Inflammatory macrophage treated with lipopolysaccharide for 4 hours (primary cell): ENCODE data around the gene AP3S2.

Source experiments
- DNase-seq: peaks from one replicate; pipeline ENCODE4 v3.0.0-alpha.2; 2020

The AP3S2 gene

GRCh38 chr15:89812847-89813320, 80.9 kb downstream of the AP3S2 start:
- no peak for DNase-seq

GRCh38 chr15:89812011-89812846, 81.6 kb downstream of the AP3S2 start:
- peak; percentile 90 for DNase-seq

- no peak for DNase-seq
These were observed 83.0 kb downstream of the AP3S2 start for GRCh38 chr15:89810837-89811236.

GRCh38 chr15:89809787-89810148, 84.0 kb downstream of the AP3S2 start:
- DNase-seq: no peak

- DNase-seq: no peak
These were observed 84.6 kb downstream of the AP3S2 start for GRCh38 chr15:89809093-89809786.

DNA sequence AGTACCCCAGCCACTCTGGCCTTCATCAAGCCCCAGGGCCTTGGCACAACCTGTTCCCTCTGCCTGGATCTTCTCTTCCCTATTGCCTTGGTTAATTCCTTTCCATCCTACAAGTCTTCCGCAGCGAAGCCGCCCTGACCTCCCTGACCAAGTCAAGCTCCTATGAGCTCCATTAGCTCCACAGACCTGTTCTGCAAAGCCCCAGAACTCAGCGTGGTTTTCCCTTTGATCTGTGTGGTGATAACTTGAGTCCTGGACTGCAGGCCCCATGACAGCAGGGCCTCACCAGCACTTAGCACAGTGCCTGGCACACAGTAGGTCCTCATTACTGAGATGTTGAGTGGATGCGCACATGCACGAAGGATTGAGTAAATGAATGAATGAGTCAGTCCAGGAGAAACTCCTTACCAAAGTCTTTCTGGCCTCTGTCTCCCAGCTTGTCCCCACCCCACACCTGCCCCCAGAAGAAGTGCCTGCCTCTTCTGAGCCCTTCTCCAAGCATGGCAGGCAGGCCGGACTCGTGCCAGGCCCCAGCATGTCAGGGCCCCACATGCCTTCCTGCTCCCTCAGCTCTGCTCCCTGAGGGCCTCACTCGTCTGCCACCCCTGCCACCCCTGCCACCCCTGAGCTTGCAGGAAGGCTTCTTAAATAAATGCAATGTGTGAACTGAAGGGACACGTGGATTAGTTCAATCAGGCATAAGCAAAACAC, 85.5 kb downstream of the AP3S2 start:
- no peak for DNase-seq

- DNase-seq: no peak
These were observed 86.1 kb downstream of the AP3S2 start for GRCh38 chr15:89807689-89808088.

- DNase-seq: no peak
These were observed 86.9 kb downstream of the AP3S2 start for GRCh38 chr15:89806559-89807550.

DNA sequence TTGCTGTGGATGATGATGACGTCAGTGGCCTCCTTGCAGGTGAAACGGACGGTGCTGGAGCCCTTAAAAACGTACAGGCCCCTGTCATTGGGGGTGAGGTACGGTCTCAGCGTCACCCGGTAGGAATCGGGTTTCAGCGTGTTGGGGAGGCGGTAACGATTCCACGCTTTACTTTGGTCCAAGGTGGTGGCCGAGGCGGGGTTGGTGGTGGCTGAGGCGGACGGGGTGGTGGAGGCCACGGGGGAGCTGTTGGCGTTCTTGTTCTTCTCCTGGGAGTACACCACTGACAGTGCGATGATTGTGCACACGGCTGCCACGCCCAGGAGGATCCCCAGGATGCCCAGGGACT, 87.6 kb downstream of the AP3S2 start:
- DNase-seq: no peak

GRCh38 chr15:89805241-89806209, 88.3 kb downstream of the AP3S2 start:
- no peak for DNase-seq

DNA sequence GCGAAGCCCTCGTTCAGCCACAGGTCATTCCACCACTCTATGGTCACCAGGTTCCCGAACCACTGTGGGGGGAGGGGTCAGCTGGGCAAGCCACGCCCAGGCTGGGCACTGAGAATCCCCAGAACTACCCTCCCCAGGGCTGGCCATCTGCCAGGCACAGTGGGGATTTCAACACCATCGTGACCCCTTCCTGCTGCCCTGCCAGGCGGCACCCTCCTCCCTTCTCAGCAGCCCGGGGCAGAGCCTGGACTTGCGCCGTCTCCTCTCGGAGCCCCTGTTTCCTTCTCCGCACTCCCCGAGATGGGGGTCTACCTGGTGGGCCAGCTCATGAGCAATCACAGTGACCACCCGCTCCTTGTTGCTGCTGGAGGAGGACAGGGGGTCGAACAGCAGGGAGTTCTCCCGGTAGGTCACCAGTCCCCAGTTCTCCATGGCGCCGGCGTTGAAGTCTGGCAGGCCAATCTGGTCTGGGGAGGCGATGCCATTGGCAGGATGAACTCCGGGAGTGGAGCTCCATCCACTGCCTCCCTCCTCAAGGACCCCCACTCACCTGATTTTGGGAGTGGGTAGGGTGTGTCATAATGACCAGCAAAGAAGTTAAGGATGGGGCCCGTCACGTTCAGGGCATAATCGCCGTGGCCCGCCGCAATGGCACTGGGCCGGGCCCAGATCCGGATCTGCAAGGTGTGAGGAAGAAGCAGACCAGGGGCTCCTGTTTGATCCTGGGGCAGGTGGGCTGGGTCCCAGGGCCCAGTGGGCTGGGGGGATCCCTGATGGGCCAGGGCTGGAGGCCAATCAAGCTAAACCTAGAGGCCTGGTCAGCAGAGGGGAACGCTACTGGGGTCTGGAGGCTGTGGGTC, 89.6 kb downstream of the AP3S2 start:
- peak; percentile 30 for DNase-seq

DNA sequence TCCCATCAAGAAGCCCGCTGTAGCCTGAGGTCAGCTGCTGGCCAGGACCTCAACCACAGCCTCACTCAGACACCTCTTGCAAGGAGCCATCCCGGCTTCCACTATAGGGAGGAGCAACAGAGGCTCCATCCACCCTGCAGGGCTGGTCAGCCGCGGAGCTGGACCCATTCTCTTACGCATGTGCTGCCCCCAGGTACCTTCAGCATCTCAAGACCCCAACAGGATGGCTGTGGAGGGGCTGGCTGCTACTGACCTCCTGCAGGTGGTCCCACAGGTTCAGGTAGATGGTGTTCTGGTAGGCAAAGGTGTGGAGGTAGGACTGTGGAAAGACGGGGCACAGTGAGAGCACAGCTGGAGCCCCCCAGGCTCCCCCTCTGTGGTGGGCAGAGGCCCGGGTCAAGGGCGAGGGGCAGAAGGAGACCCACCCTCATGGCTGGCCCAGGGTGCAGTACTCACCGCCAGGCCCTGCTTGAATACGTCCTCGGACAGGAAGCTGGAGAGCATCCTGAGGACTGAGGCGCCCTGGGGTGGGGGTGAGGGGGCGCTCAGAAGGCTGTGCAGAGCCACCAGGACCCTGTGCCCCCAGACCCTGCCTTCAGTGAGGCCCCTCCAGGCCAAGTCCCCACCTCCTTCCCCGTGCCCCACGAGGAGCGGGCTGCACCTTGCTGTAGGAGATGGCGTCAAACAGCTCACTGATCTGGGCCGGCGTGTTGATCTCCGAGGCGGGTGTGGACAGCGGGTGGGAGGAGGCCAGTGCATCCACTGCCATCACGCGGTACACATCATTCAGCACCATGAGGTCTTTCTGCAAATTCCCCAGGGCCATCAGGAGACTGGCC, 90.6 kb downstream of the AP3S2 start:
- no peak for DNase-seq

DNA sequence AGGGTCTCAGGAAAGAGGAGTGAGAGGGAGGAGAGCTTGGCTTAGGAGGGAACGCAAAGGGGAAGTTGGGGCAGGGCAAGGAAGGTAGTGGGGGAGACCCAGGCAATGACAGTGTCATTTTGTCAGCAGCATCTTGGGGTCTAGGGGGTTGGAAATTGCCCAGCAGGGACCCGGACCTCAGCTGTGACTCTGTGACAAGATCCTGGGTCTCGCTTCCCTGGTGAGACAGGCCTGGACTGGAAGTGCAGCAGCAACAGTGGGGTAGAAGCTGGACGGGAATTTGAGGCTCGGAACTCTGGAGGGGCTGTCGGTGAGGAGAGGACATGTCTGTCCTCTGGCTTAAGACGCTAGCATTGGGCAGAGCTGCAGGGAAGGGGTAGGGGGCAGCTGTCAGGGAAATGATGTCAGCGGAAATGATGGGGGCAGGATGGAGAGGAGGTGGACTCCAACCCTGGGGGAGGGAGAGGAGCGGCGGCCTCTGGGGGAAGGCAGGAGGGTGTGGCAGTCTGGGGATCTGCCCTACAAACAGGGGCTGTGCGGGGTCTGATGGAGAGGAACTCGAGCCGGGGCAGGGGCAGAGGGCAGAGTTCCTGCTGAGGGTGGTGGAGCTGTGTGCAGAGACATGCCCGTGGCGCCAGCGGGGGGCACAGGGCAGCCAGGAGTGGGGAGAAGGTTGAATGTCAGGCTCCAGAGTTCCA, 91.4 kb downstream of the AP3S2 start:
- no peak for DNase-seq

DNA sequence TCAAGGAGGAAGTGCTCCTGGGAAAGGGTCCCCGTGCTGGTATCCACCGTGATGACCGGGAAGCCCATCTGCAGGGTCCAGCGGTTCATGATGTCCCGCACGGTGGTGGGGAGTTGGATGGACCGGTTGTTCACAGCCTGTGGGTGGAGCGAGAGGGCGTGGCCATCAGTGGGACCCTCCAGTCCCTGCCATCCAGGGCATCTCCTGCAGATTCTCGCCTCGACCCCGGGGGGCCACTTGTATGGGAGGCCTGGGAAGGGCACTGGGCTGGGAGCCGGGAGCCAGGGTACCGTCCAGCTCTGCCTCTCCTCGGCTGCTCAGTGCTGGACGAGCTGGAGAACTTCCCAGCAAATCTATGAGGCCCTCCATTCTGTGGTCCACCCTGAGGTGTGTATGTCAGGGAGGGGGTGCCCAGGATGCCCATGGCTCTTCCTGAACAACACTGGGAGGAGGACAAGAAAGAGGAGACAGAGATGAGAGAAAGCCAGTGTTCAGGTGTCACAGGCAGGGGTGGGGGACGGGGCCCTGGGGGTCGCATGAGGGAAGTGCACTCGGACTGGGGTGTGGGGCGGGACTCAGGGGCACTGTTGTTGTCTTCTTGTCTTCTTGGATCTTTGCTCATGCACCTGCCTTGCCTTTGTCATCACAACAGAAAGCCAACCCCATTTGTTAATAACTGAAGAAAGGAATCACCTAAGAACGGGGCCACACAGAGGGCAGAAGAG, 92.2 kb downstream of the AP3S2 start:
- DNase-seq: no peak

- DNase-seq: no peak
These were observed 93.8 kb downstream of the AP3S2 start for GRCh38 chr15:89799918-89800498.

DNA sequence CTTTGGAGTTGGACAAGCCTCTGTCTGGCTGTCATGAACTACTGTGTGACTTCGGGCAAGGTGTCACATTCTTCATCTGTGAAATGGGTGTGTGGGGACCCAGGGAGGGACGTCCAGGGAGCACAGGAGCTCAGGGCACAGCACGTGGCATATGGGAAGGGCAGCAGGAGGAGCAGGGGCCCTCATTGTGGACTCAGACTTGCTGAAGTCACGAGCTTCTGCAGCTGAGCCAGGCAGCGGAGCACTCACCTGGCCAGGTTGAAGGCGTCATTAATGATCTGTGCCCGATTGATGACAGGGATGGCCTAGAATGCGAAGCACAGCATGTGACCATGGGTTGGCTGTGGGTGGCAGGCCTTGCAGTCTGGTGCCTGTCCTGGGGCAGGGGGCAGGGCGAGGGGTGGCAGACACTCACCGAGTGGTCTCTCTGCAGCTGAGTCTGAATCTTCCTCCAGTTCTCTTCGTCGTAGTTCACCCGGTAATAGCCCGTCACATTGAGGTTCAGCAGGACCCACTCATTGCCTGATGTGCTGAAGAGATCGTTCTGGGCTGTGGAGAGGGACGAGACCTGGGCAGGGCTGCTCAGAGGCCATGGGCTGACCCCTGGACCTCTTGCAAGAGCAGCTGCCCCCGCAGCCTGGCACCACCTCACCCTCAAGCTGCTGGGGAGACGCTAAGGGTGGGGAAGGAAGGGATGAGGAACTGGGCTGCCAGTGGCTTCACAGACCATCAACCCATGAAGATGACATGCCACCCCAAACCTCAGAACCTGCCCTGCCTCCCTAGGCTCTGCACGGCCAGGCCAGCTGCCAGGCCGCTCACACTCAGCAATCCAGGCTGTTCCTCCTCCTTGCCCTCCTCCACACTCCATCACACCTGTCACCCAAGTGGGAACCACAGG, 94.5 kb downstream of the AP3S2 start:
- no peak for DNase-seq
